OCI-LY3 (cell line): Measurements from ENCODE around the gene KCNAB1.
A peak's percentile ranks its signal among the peaks of the same experiment; 100 is the strongest.

ENCODE experiments used
- H2AFZ ChIP-seq: fragments of 200-600, 300-600 bp; shearing (Covaris generic); 2 replicates; pipeline ENCODE4 v1.6.0; 2014; ENCODE audit warnings: antibody characterized with exemption, low read depth, low read length
- H3K27ac ChIP-seq: fragments of 200-600, 300-600 bp; sonication (generic); 2 replicates; pipeline ENCODE4 v1.5.1; 2014; ENCODE audit warnings: mild to moderate bottlenecking, low read length, moderate library complexity, mixed read lengths
- H3K27me3 ChIP-seq: fragments of 200-600, 300-600 bp; sonication (generic); 2 replicates; pipeline ENCODE4 v1.6.1; 2014; ENCODE audit warnings: low read depth, low read length, mixed read lengths
- H3K36me3 ChIP-seq: fragments of 200-600, 300-600 bp; sonication (generic); replicated peaks from 2 replicates; pipeline ENCODE3; 2014; ENCODE audit warnings: low read depth, low read length, mixed read lengths
- H3K4me1 ChIP-seq: fragments of 300-600, 200-600 bp; sonication (generic); 2 replicates; pipeline ENCODE4 v1.6.1; 2014; ENCODE audit warnings: low read length, mixed read lengths
- H3K4me2 ChIP-seq: fragments of 200-600, 300-600 bp; sonication (generic); 2 replicates; pipeline ENCODE4 v1.6.1; 2014; ENCODE audit warnings: low read length, mixed read lengths
- H3K4me3 ChIP-seq: fragments of 300-600, 200-600 bp; sonication (generic); 2 replicates; pipeline ENCODE4 v1.5.1; 2014; ENCODE audit warnings: antibody characterized with exemption, mild to moderate bottlenecking, low read length, moderate library complexity
- H3K79me2 ChIP-seq: fragments of 300-600, 200-600 bp; shearing (Covaris generic); 2 replicates; pipeline ENCODE4 v1.6.1; 2014; ENCODE audit warnings: mild to moderate bottlenecking, low read length, mixed read lengths
- H3K9ac ChIP-seq: fragments of 300-600, 200-600 bp; shearing (Covaris generic); 2 replicates; pipeline ENCODE4 v1.6.0; 2014; ENCODE audit warnings: mild to moderate bottlenecking, low read length, moderate library complexity
- H3K9me3 ChIP-seq: fragments of 200-600, 300-600 bp; shearing (Covaris generic); 2 replicates; pipeline ENCODE4 v1.6.1; 2014; ENCODE audit warnings: low read length, mixed read lengths; ENCODE audit not compliant: insufficient read depth
- H4K20me1 ChIP-seq: fragments of 200-600, 300-600 bp; sonication (generic); 2 replicates; pipeline ENCODE4 v1.6.1; 2016; ENCODE audit warnings: low read length, mixed read lengths; ENCODE audit not compliant: insufficient read depth
- EZH2phosphoT487 ChIP-seq: fragments of 200-600 bp; shearing (Covaris generic); IDR thresholded peaks from 2 replicates; pipeline ENCODE4 v1.6.1; 2018; ENCODE audit warnings: antibody characterized with exemption, mixed run types, low read depth
- TF ChIP-seq, protein P1 (sequence below): fragments of 200-600, 300-600 bp; sonication (generic); IDR thresholded peaks from 2 replicates; pipeline ENCODE4 v1.5.1; 2014; ENCODE audit warnings: antibody characterized with exemption, low read length, low read depth

Gene KCNAB1

DNA sequence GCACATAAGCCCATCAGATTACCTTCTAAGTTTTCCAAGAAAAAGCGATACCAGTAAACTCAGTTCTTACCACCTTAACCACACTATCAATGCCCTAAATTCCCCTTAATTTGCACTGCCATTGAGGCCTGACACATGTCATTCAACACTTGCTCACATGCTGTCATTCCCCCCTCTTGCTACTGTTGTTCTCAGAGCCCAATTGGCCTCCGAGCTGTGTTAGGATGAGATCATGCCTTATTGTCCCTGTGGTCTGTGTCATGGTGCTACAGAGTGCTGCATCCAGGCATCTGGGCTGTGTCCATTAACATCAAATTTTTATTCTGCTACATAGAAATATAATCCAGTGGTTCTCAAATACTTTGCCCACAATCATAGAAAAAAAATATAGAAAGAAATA is 221.0 kb downstream of the KCNAB1 start:
- no peak overlapping the region for H3K27ac ChIP-seq
- no peak overlapping the region for H3K4me2 ChIP-seq
- no peaks in the 10 kb centered on the region for H3K36me3 ChIP-seq
- peaks cover 11% of the 10 kb centered on the region; the same call in 1 of the 2 replicates for H3K27me3 ChIP-seq
- H2AFZ ChIP-seq, result no peak overlapping the region
- no peak overlapping the region for H3K4me3 ChIP-seq
- no peaks in the 10 kb centered on the region for H4K20me1 ChIP-seq
- H3K79me2 ChIP-seq, result no peaks in the 10 kb centered on the region
- no peak overlapping the region for H3K9ac ChIP-seq
- H3K4me1 ChIP-seq, result peaks cover 12% of the 10 kb centered on the region
- TF ChIP-seq, protein P1, sequence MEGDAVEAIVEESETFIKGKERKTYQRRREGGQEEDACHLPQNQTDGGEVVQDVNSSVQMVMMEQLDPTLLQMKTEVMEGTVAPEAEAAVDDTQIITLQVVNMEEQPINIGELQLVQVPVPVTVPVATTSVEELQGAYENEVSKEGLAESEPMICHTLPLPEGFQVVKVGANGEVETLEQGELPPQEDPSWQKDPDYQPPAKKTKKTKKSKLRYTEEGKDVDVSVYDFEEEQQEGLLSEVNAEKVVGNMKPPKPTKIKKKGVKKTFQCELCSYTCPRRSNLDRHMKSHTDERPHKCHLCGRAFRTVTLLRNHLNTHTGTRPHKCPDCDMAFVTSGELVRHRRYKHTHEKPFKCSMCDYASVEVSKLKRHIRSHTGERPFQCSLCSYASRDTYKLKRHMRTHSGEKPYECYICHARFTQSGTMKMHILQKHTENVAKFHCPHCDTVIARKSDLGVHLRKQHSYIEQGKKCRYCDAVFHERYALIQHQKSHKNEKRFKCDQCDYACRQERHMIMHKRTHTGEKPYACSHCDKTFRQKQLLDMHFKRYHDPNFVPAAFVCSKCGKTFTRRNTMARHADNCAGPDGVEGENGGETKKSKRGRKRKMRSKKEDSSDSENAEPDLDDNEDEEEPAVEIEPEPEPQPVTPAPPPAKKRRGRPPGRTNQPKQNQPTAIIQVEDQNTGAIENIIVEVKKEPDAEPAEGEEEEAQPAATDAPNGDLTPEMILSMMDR, result no peak
- TF ChIP-seq EZH2phosphoT487, result no peak
- no peaks in the 10 kb centered on the region for H3K9me3 ChIP-seq

DNA sequence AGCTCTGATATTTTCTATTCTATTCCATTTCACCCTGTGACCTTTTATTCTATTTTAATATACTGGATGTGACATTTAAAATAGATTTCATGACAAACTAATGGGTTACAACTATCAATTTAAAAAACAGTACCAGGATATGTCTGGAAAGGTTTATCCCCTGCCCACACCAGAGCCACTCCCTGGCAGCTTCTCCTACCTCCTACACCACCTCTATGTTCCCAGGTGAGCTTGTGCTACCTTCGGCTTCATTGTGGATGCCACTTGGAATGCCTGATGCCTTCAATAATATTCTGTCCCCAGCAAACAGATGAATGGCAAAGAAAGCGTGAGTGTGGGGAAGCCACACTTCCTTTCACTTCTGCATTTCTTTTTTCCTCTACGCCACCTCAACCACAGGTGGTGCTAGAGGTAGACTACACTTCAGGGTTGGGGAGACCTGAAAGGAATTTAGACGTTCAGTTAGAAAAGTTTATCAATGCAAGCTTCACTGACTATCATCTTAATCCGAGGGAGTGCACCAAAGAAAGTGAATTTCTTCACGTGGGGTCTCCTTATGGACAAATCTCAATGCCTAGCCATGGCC is 221.5 kb downstream of the KCNAB1 start:
- Histone ChIP-seq H3K4me2 (peak overlapping the region; percentile 51), H3K27ac (no peak overlapping the region), H3K79me2 (no peaks in the 10 kb centered on the region), H3K36me3 (no peaks in the 10 kb centered on the region), H3K27me3 (peaks cover 11% of the 10 kb centered on the region; the same call in 1 of the 2 replicates), H4K20me1 (no peaks in the 10 kb centered on the region), H3K4me1 (peaks cover 12% of the 10 kb centered on the region), H3K9ac (no peak overlapping the region), H3K9me3 (no peaks in the 10 kb centered on the region), H2AFZ (no peak overlapping the region; the same call in 1 of the 2 replicates), H3K4me3 (peak overlapping the region; percentile 16; the same call in 1 of the 2 replicates)
- no peak for TF ChIP-seq EZH2phosphoT487
- TF ChIP-seq, protein P1, result peak; percentile 62

DNA sequence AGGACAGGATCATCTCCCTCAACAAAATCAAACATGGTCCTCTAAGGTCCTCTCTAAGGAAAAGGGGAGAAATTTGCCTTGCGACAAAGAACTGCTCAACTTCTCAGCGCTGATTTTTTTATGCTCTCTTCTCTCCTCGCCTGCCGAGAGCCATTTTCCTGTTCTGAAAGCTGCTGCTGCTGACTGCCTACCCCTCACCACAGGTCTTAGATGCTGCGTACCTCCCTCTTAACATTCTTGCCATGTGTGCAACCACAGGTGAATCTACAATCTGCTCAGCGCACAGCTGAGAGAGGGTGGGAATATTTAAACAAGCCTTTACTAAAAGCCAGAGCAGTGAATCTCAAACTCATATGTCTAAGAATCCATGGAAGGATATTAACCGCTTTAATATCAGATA is 223.8 kb downstream of the KCNAB1 start:
- Histone ChIP-seq H2AFZ (no peak overlapping the region), H3K36me3 (no peaks in the 10 kb centered on the region), H3K9ac (no peak overlapping the region), H3K27ac (no peak overlapping the region), H3K79me2 (no peaks in the 10 kb centered on the region), H3K9me3 (no peaks in the 10 kb centered on the region), H4K20me1 (no peaks in the 10 kb centered on the region), H3K4me3 (no peak overlapping the region), H3K4me1 (peaks cover 12% of the 10 kb centered on the region), H3K27me3 (peaks cover 11% of the 10 kb centered on the region; the same call in 1 of the 2 replicates), H3K4me2 (no peak overlapping the region)
- TF ChIP-seq EZH2phosphoT487, result no peak
- TF ChIP-seq, protein P1, result no peak

DNA sequence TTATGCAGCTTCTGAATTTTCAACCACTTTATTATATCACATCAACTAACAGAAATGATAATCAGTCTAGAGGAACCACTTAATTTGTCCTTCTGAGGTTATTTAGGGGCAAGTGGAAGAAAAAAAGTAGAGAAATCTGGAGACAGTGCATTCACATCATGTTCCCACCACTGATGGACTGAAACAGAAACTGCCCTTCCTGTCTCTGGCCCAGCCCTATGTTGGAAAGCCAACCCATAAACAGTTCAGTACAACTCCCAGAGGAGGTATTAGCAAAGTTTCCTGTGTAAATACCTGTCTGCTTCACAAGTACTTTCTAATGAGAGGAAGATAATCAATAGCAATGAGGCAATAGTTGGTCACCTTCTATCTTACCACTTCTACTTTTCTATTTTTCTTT is 228.7 kb downstream of the KCNAB1 start:
- Histone ChIP-seq H3K79me2 (no peaks in the 10 kb centered on the region), H3K36me3 (no peaks in the 10 kb centered on the region), H4K20me1 (no peaks in the 10 kb centered on the region), H2AFZ (no peak overlapping the region), H3K4me2 (no peak overlapping the region), H3K9me3 (no peaks in the 10 kb centered on the region), H3K27ac (no peak overlapping the region), H3K4me3 (no peak overlapping the region), H3K9ac (no peak overlapping the region), H3K27me3 (0 out of 2 replicates have a peak, but pooled peaks cover 4% of the 10 kb centered on the region), H3K4me1 (no peaks in the 10 kb centered on the region)
- TF ChIP-seq, protein P1, result no peak
- no peak for TF ChIP-seq EZH2phosphoT487
